WTC11 (cell line): ENCODE measurements around the gene ATP11A. TPM values are rescaled to one million over a fixed set of nuclear protein-coding genes. Genes with fewer than 3 reads are reported as not detected.

ENCODE experiments used
- ATAC-seq: fragments of 200-7000 bp; cut with Tn5 transposase; 2 replicates; pipeline ENCODE4 v1.10.0; 2021; ENCODE audit warnings: mild to moderate bottlenecking, moderate library complexity
- CTCF ChIA-PET: fragments of 300-600 bp; sonication (Branson Sonifier 250); formaldehyde crosslinking; loops from one replicate; lab custom pipeline; 2021; ENCODE audit warnings: antibody characterized with exemption; lab: Charles Lee
- POLR2A ChIA-PET: fragments of 350-600 bp; sonication (Branson Sonifier 250); formaldehyde crosslinking; loops from one replicate; lab custom pipeline; 2021; ENCODE audit warnings: antibody characterized with exemption; lab: Charles Lee
- DNase-seq: peaks from one replicate; pipeline ENCODE4 v3.0.0; 2021; ENCODE audit warnings: low spot score
- H3K27ac Mint-ChIP-seq: 2 replicates; pipeline ENCODE4 v1.8.0; 2021; ENCODE audit warnings: mixed read lengths
- H3K27me3 Mint-ChIP-seq: 2 replicates; pipeline ENCODE4 v1.8.0; 2021; ENCODE audit warnings: low read depth, mild to moderate bottlenecking, moderate library complexity, mixed read lengths
- H3K36me3 Mint-ChIP-seq: 2 replicates; pipeline ENCODE4 v1.8.0; 2021; ENCODE audit warnings: mixed read lengths
- H3K4me1 Mint-ChIP-seq: 2 replicates; pipeline ENCODE4 v1.8.0; 2022; ENCODE audit warnings: mixed read lengths
- H3K4me3 Mint-ChIP-seq: 2 replicates; pipeline ENCODE4 v1.8.0; 2021; ENCODE audit warnings: mild to moderate bottlenecking, moderate library complexity, mixed read lengths
- H3K9me3 Mint-ChIP-seq: 2 replicates; pipeline ENCODE4 v1.8.0; 2021; ENCODE audit warnings: mixed read lengths
- ELF4 ChIP-seq: sonication (generic); formaldehyde crosslinking; IDR thresholded peaks from 2 replicates; pipeline ENCODE4 v1.8.1; 2022; ENCODE audit warnings: low read depth, mild to moderate bottlenecking, moderate library complexity, missing genetic modification reagents
- EMX1 ChIP-seq: fragments of 250-450 bp; sonication (Bioruptor Pico); IDR thresholded peaks from 2 replicates; pipeline ENCODE4 v1.8.0; 2021; ENCODE audit warnings: mild to moderate bottlenecking
- GTF2I ChIP-seq: fragments of 250-450 bp; sonication (Bioruptor Pico); conservative IDR thresholded peaks from 2 replicates; pipeline ENCODE4 v1.4.0; 2021; ENCODE audit warnings: mild to moderate bottlenecking
- KAT7 ChIP-seq: sonication (generic); formaldehyde crosslinking; IDR thresholded peaks from 2 replicates; pipeline ENCODE4 v1.8.1; 2023; ENCODE audit warnings: missing genetic modification reagents, mild to moderate bottlenecking, borderline replicate concordance
- MXD4 ChIP-seq: fragments of 250-450 bp; sonication (Bioruptor Pico); IDR thresholded peaks from 2 replicates; pipeline ENCODE4 v1.8.0; 2021; ENCODE audit warnings: mild to moderate bottlenecking, moderate library complexity, borderline replicate concordance
- SOX15 ChIP-seq: fragments of 250-450 bp; sonication (Bioruptor Pico); IDR thresholded peaks from 2 replicates; pipeline ENCODE4 v1.9.0; 2021; ENCODE audit warnings: mild to moderate bottlenecking
- SP1 ChIP-seq: sonication (generic); formaldehyde crosslinking; conservative IDR thresholded peaks from 2 replicates; pipeline ENCODE4 v1.8.1; 2022; ENCODE audit warnings: missing genetic modification reagents
- TCF7 ChIP-seq: sonication (generic); formaldehyde crosslinking; IDR thresholded peaks from 2 replicates; pipeline ENCODE4 v1.8.0; 2022; ENCODE audit warnings: mild to moderate bottlenecking, low read depth, missing genetic modification reagents, moderate library complexity
- TEAD4 ChIP-seq: sonication (generic); formaldehyde crosslinking; IDR thresholded peaks from 2 replicates; pipeline ENCODE4 v1.8.0; 2022; ENCODE audit warnings: mild to moderate bottlenecking, missing genetic modification reagents
- total RNA-seq: library from RNA; stranded (reverse); gene quantifications from 3 replicates; pipeline ENCODE4 v1.2.3, GENCODE V29; 2021
- TF ChIP-seq, protein P1 (sequence below): sonication (generic); formaldehyde crosslinking; IDR thresholded peaks from 2 replicates; pipeline ENCODE4 v1.8.0; 2022; ENCODE audit warnings: mild to moderate bottlenecking, missing genetic modification reagents
- TF ChIP-seq, protein P2 (sequence below): fragments of 250-450 bp; sonication (Bioruptor Pico); IDR thresholded peaks from 2 replicates; pipeline ENCODE4 v2.1.2; 2022; ENCODE audit warnings: mild to moderate bottlenecking, moderate library complexity
- TF ChIP-seq, protein P3 (sequence below): sonication (generic); formaldehyde crosslinking; IDR thresholded peaks from 2 replicates; pipeline ENCODE4 v1.8.1; 2023; ENCODE audit warnings: mild to moderate bottlenecking, missing genetic modification reagents, moderate library complexity
- TF ChIP-seq, protein P4 (sequence below): sonication (generic); formaldehyde crosslinking; IDR thresholded peaks from 2 replicates; pipeline ENCODE4 v1.8.1; 2022; ENCODE audit warnings: mild to moderate bottlenecking, missing genetic modification reagents, moderate library complexity, borderline replicate concordance
- TF ChIP-seq, protein P5 (sequence below): fragments of 250-450 bp; sonication (Bioruptor Pico); IDR thresholded peaks from 2 replicates; pipeline ENCODE4 v1.9.0; 2021; ENCODE audit warnings: mild to moderate bottlenecking, borderline replicate concordance
- TF ChIP-seq, protein P6 (sequence below): fragments of 250-450 bp; sonication (Bioruptor Pico); IDR thresholded peaks from 2 replicates; pipeline ENCODE4 v1.9.0; 2021; ENCODE audit warnings: mild to moderate bottlenecking

Gene ATP11A
- total RNA-seq, 1 experiment from 2014 or later, result 100 TPM

DNA sequence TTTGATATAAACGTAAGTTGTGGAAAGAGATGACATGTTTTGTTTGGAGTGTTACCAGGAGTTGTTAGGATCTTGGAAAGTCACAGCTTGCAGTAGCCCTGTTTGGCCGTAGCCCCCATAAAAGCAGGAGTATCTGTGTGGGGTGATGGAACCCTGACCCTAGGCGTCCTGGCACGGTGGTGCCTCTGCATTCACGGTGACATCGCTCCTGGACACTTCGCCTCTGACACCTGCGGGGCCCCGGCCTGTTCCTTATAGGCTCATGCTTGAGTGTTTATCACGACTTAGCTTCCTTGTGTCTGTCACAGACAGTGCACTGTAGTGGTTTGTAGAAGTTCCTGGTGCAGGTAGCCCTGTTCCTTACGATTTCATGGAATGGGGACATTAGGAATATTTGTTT is 74.2 kb downstream of the ATP11A start:
- Mint-ChIP-seq H3K9me3 (no peaks in the 10 kb centered on the region), H3K27me3 (no peaks in the 10 kb centered on the region), H3K36me3 (no peaks in the 10 kb centered on the region), H3K27ac (peak overlapping the region; percentile 44; the same call in 1 of the 2 replicates), H3K4me1 (peaks cover 67% of the 10 kb centered on the region), H3K4me3 (no peak overlapping the region)
- CTCF ChIA-PET, result interaction anchor here (0.8 to 1.2 kb wide), 2 partner anchors 52 to 131 kb away, joined by 3 to 4 read pairs; no protein-coding TSS in a partner anchor
- TF ChIP-seq, protein P1, sequence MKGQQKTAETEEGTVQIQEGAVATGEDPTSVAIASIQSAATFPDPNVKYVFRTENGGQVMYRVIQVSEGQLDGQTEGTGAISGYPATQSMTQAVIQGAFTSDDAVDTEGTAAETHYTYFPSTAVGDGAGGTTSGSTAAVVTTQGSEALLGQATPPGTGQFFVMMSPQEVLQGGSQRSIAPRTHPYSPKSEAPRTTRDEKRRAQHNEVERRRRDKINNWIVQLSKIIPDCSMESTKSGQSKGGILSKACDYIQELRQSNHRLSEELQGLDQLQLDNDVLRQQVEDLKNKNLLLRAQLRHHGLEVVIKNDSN (CRISPR knock-in tag), result no peak
- TF ChIP-seq TCF7 (CRISPR knock-in tag) (no peak), ELF4 (CRISPR knock-in tag) (no peak), SP1 (CRISPR knock-in tag) (no peak), SOX15 (CRISPR knock-in tag) (no peak), EMX1 (CRISPR knock-in tag) (no peak), GTF2I (no peak), TEAD4 (CRISPR knock-in tag) (no peak), MXD4 (CRISPR knock-in tag) (no peak), KAT7 (no peak)
- TF ChIP-seq, protein P2, sequence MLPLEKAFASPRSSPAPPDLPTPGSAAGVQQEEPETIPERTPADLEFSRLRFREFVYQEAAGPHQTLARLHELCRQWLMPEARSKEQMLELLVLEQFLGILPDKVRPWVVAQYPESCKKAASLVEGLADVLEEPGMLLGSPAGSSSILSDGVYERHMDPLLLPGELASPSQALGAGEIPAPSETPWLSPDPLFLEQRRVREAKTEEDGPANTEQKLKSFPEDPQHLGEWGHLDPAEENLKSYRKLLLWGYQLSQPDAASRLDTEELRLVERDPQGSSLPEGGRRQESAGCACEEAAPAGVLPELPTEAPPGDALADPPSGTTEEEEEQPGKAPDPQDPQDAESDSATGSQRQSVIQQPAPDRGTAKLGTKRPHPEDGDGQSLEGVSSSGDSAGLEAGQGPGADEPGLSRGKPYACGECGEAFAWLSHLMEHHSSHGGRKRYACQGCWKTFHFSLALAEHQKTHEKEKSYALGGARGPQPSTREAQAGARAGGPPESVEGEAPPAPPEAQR (CRISPR knock-in tag), result no peak
- TF ChIP-seq, protein P3, sequence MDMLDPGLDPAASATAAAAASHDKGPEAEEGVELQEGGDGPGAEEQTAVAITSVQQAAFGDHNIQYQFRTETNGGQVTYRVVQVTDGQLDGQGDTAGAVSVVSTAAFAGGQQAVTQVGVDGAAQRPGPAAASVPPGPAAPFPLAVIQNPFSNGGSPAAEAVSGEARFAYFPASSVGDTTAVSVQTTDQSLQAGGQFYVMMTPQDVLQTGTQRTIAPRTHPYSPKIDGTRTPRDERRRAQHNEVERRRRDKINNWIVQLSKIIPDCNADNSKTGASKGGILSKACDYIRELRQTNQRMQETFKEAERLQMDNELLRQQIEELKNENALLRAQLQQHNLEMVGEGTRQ (CRISPR knock-in tag), result no peak
- TF ChIP-seq, protein P4, sequence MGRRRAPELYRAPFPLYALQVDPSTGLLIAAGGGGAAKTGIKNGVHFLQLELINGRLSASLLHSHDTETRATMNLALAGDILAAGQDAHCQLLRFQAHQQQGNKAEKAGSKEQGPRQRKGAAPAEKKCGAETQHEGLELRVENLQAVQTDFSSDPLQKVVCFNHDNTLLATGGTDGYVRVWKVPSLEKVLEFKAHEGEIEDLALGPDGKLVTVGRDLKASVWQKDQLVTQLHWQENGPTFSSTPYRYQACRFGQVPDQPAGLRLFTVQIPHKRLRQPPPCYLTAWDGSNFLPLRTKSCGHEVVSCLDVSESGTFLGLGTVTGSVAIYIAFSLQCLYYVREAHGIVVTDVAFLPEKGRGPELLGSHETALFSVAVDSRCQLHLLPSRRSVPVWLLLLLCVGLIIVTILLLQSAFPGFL (CRISPR knock-in tag), result no peak
- TF ChIP-seq, protein P5, sequence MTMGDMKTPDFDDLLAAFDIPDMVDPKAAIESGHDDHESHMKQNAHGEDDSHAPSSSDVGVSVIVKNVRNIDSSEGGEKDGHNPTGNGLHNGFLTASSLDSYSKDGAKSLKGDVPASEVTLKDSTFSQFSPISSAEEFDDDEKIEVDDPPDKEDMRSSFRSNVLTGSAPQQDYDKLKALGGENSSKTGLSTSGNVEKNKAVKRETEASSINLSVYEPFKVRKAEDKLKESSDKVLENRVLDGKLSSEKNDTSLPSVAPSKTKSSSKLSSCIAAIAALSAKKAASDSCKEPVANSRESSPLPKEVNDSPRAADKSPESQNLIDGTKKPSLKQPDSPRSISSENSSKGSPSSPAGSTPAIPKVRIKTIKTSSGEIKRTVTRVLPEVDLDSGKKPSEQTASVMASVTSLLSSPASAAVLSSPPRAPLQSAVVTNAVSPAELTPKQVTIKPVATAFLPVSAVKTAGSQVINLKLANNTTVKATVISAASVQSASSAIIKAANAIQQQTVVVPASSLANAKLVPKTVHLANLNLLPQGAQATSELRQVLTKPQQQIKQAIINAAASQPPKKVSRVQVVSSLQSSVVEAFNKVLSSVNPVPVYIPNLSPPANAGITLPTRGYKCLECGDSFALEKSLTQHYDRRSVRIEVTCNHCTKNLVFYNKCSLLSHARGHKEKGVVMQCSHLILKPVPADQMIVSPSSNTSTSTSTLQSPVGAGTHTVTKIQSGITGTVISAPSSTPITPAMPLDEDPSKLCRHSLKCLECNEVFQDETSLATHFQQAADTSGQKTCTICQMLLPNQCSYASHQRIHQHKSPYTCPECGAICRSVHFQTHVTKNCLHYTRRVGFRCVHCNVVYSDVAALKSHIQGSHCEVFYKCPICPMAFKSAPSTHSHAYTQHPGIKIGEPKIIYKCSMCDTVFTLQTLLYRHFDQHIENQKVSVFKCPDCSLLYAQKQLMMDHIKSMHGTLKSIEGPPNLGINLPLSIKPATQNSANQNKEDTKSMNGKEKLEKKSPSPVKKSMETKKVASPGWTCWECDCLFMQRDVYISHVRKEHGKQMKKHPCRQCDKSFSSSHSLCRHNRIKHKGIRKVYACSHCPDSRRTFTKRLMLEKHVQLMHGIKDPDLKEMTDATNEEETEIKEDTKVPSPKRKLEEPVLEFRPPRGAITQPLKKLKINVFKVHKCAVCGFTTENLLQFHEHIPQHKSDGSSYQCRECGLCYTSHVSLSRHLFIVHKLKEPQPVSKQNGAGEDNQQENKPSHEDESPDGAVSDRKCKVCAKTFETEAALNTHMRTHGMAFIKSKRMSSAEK, result no peak
- TF ChIP-seq, protein P6, sequence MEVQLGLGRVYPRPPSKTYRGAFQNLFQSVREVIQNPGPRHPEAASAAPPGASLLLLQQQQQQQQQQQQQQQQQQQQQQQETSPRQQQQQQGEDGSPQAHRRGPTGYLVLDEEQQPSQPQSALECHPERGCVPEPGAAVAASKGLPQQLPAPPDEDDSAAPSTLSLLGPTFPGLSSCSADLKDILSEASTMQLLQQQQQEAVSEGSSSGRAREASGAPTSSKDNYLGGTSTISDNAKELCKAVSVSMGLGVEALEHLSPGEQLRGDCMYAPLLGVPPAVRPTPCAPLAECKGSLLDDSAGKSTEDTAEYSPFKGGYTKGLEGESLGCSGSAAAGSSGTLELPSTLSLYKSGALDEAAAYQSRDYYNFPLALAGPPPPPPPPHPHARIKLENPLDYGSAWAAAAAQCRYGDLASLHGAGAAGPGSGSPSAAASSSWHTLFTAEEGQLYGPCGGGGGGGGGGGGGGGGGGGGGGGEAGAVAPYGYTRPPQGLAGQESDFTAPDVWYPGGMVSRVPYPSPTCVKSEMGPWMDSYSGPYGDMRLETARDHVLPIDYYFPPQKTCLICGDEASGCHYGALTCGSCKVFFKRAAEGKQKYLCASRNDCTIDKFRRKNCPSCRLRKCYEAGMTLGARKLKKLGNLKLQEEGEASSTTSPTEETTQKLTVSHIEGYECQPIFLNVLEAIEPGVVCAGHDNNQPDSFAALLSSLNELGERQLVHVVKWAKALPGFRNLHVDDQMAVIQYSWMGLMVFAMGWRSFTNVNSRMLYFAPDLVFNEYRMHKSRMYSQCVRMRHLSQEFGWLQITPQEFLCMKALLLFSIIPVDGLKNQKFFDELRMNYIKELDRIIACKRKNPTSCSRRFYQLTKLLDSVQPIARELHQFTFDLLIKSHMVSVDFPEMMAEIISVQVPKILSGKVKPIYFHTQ (CRISPR knock-in tag), result no peak
- DNase-seq, result no peak
- POLR2A ChIA-PET, result no interaction called here
- no peak for ATAC-seq
